Epidermal melanocyte (primary cell): Measurements from ENCODE around the gene CAPN12.

Experiments used
- DNase-seq: peaks from one replicate; pipeline ENCODE4 v3.0.0; 2011; ENCODE audit warnings: low spot score; ENCODE audit not compliant: insufficient read length

Gene CAPN12

DNA sequence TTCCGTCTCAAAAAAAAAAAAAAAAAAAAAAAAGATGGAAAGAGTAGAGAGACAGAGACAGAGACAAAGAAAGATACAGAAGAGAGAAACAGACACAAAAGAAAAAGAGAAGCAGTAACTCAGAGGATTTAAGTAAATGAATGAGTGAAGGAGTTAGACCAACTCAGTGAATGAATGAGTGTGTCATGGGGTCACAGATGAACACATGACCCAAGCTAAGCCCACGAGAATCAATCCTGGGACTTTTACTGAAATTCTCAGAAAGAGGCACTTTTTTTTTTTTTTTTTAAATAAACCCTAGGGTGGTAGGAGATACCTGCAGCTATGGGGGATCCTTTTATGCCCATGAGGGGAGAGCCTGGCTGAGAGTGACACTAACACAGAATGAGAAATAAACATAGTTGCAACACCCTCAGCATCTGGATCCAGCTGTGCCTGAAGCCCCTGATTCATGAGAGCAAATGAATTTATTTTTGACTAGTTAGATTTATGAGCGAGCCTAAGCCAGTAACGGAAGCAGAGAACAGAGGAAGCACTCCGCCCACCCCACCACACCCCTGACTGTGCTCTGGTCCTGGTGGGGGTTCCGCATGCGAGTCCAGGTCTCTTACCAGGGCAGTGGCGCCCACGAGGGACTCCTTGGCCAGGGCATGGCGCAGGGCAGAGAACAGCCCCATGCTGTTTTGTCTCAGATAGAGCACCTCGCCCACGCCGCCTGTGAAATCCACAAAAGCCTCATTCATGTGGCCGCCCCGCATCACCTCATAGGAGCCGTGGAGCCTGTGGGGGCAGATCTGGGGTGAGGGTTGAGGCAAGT lies 4.6 kb downstream of the CAPN12 start:
- DNase-seq, result peak; percentile 14

DNA sequence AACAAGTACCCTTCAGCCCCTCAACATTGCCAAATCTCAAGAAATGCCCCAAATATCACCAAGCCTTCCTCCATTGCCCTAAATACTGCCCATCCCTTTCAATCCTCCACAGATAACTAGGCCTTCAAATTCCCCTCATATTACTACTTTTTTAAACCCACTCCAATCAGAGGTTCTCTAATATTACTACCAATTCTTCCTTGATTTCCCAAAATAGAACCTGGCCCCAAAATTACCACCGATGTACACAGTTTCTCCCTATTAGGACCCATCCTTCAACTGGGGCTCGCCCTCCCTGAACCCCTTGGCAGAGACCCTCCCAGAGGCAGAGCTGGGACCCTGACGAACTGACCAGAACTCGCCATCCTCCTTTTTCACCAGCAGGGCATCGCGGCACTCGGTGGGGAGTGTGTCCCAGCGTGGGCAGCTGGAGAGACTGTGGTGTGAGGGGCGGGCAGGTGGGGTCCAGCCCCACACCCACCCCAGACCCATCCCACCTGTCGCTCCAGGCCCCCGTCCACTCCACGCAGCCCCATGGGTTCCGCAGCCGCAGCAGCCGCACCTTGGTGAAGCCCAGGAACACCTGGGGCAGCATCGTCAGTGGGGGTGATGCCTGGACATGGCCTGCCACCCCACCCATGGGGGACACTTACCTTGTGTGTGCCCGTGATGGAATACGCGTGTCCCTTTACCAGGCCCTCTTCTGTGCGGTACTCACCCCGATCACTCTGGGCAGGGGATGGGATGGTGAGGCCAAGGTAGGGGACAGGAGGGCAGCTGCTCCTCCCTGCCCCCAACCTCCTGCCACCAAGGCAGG lies 6.1 kb downstream of the CAPN12 start:
- DNase-seq, result peak; percentile 11

DNA sequence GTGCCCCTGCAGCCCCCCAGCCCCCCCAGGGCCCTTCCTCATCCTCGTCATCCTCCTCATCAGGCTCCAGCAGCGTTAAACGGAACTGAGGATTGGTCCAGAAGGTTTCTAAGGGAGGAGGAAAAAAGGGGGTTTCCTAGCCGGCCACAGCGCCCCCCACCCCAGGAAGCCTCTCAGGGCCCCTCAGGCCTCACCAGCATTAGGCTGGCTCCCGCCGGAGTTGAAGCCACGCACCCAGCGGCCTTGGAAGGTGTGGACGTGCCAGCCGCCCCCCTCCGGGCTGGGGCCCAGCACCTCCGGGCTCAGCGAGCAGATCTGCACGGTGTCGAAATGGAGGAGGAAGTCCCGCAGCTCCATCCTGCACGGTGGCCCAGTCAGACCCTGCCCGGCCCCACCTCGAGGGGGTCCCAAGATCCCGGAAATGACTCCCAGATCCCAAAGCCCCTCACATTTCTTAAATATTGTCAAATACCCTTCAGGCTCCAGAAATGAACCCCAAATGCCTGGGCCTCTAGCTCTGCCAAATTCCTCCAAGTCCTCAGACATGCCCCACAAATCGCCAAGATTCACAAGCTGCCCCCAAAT lies 6.9 kb downstream of the CAPN12 start:
- peak; percentile 11 for DNase-seq

DNA sequence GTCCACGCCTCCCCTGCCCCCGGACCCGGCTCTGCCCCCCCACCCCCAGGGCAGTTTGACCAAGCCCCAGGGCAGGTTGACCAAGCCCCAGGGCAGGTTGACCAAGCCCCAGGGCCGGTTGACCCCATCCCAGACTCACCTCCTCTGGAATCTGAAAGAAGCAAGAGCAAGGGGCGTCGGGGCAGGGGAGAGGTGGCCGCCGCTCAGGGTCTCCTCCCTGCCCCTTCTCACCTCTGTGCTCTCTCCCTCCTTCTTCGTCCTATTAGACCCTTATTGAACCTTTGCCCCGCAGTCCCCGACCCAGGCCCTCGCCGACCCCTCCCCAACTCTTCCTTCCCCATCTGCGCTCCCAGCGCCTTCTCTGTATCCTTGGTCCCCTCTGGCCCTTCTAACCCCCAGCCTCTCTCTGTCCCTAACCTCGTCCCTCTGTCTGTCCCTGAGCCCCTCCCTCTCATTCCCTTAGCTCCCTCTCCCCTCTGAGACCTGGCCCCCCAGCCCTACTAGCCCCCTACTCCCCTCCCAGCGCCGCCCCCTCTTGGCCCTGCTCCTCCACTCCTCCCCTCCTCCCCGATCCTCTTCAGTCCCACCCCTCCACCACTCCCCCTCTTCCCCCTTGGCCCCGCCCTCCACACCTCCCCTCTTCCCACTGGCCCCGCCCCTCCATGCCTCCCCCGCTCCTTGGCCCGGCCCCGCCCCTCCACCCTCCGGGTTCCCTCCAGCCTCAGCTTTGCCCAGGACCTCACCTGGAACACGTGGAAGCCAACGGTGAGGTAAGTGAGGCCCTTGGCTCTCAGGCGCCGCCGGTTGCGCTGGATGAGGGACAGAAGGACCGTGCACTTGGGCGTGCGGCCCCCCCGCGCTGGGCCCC lies 7.6 kb downstream of the CAPN12 start:
- DNase-seq, result peak; percentile 29

DNA sequence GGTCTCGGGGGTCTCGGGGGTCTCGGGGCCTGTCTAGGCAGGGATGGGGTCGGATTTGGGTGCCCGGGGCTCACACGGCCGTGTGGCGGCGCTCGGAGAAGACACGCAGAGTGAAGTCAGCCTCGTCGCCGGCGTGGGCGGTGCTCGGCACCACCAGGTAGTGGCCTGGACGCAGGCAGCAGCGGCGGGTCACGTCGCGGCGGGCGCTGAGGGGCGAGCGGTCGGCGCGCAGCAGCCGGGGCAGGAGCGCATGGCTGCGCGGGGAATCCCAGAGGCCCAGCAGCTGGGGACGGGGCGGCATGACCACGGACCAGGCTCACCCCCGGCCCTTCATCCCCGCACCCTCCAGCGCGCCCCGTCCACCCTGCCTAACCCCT lies 8.2 kb downstream of the CAPN12 start:
- DNase-seq, result peak; percentile 15

DNA sequence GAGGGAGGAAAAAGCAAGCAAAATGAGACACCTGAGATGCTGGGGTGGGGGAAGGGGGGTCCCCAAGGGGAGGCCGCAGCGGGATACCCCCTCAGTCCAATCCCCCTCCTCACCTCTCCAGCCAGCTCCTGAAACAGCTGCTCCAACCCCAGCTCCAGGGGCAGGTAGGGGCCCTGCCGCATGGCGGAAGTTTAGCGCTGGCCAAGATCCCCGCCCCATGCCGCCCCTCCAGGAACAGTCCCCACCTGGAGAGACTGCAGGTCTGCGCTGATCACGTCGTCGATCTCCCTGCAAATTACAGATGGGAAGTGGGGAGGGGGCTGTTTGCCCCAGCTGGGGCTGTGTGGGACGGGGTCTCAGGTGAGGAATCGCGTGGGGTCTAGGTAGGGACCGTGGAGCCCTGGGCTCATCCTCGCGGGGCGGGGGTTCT lies 9.0 kb downstream of the CAPN12 start:
- DNase-seq, result no peak

DNA sequence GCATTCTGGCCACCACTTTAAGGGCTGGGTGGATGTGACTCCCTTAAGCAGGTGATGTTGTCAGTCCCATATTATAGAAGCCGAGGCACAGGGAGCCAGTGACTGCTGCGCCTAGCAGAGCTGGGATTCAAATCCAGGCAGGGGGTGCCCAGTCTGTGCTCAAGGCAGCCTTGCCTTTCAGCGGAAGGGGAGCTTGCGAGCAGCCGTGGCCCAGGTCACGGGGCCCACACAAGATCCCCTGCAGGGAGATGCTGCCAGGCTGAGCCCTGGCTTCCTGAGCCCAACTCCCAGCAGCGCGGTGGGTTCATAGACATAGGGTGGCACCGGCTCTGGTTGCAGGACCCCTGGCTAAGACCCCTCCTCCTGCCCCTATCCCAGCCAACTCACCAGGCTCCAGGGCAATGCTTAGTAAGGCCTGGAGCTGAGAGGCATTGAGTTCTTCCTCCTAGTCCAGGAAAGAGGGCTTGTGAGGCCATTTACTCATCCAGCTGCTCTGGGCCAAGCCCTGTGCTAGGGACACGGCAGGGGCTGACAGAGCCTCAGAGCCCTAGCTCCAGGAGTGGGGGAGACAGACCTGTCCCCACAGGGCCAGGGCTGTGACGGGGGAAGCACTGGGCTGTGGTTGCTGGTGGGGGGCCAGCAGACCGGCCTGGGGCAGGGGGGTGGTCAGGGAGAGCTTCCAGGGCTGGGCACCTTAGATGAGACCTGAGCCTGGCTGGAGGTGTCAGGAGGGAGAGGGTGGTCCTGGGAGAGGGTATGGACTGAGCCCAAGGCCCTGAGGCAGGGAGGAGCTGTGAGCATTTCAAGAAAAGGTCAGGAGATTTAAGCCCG lies 9.6 kb downstream of the CAPN12 start:
- no peak for DNase-seq

DNA sequence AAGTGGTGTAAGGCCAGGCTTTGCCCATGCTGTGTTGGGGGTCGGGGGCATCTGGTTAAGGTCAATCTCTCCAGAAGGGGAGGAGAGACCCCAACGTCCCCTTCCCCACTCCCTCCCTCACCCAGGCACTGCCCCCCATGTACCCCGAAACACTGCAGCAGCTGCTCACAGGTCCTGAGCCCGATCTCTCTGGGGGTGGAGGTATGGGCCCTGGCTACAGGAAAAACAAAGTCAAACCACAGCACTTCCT lies 10.2 kb downstream of the CAPN12 start:
- DNase-seq, result no peak

DNA sequence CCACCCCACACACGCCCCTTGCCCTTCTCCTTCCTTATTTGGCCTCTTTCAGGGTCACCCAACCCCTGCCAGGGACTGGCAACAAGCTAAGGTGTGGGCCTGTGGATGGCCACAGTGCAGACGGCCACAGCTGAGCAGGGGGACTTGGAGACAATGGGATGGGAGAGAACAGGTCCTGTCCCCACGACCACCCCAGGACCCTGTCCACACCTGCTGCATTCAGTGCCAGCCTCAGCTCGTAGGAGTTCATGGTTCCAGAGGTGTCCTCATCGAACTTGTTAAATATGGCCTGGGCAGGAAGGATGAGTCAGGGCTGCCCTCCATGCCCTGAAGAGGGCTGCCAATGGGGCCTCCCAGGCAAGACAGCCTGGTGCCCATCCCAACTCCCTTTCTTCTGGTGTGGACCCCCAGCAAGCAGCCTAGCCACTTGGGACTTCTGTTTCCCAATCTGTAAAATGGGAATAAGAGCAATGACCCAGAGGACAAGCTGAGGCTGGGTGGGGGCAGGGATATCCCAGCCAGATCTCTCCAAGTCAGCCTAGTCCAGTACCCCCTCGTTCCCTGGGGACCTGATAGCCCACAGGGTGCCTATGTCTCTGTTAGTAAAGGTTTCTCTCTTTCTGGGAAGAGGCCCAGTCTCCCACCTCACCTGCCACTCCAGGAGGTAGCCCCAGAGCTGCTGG lies 10.6 kb downstream of the CAPN12 start:
- DNase-seq, result no peak

DNA sequence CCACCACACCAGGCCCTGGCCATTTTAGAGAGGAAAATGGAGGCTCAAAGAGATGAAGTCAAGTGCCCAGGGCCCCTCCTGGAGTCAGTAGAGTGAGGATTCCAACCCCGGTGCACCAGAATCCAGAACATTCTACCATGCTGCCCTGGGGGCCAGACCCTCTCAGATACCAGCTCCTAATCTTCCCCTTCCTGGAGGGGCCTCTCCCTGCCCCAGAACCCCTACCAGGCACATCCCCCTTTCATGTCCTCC lies 11.1 kb downstream of the CAPN12 start:
- DNase-seq, result no peak

DNA sequence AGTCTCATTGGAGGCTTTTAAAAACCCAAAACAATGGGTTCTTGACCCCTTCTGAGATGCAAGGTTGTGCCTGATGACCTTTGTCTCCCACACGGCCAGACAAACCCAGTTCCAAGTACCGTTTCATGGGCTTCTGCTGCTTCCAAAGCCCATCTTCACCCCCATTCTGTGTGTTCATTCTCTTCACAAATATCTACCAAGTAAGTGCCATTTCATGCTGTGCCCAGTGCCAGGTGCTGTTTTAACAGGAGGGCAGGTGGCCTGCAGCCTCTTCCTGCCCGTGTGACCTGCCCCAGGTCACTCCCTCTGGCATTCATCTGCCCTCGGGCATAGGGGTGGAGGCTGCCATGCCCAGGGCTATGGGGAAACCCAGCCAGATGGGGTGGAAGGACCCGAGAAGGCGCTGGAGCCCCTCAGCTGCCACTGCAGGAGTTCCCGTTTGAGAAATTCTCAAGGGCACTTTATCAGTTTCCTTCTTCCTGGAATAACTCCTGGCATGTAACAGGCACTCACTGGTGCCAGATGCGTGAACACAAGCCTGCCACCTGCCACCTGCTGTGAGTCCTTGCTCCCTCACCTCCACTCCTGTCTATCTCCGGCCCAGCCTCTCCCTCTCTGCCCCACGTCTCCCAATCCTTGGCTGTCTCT lies 12.5 kb downstream of the CAPN12 start:
- DNase-seq, result no peak

DNA sequence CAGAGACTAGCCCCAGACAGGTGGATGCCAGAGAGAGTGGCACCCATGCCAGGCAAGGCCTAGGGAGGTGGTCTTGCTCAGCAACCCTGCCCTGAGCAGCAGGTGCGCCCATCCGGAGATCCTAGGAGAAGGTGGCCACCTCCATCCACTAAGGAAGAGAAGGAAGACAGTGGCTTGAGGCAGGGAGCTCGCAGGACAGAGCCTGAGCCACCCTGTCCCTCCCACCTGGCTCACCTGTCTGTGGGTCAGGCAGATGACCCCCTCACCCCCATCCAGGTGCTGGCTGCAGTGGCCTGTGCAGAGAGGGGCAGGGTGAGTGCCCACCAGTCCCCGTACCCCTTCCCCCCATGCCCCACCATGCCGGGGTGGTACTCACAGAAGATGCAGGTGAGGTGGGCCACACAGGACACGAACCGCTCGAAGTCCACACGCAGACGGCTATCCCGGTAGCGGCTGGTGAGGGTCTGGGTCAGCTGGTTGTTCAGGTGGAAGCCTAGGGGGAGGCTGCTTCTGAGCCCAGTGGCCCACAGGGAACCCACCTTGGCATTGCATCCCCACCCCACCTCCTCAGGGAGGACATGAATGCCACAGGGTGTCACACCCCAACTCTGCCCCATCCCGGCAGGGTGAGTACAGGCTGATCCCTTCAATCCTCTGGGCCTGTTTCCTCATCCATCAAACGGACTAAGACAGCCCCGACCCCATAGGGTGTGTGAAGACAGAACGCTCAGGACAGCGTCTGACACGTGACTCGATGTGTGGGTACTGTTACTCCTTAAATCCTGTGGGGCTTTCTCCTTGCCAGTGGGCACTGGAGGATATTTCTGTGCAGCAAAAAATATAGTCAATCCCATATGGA lies 13.3 kb downstream of the CAPN12 start:
- DNase-seq, result no peak

DNA sequence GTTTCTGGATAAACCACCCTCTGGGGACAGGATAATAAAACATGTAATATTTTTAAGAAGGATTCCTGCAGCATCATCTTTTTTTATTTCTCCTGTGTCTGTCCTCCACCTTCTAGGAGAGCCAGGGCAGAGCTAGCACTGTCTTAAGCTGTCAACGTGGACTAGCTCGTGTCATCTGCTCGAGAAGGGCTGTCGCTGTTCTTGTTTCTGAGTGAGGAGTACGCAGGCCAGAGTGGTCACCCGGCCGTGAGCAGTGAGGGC lies 13.9 kb downstream of the CAPN12 start:
- no peak for DNase-seq

DNA sequence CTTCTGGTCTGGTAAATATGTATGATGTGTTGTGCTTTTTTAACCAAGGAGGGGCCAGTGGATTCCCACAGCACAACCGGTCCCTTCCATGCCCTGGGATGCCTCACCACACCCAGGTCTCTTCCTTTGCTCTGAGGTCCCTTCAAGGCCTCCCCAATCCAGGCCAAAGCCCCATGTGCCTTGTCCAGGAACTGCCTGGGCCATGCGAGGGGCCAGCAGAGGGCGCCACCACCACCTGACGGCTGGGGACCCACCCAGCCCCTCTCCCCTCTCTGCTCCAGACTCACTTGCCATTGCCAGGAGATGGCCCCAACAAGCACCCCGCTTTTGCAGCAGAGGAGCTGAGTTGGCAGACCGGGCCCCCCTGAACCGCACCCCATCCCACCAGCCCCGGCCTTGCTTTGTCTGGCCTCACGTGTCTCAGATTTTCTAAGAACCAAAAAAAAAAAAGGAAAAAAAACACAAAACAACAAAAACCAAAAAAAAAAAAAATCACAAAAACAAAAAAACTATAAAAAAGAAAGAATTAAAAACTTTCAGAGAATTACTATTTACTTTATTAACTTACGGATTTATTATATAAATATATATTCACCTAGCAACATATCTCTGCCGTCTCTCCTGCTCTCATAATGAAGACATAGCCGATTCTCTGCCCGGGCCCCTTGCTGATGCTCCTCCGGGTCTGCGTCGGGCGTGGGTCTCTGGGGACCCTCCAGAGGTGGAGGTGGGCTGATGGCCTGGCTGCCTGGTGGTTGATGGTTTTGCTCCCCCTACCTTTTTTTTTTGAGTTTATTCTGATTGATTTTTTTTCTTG lies 14.4 kb downstream of the CAPN12 start:
- no peak for DNase-seq

DNA sequence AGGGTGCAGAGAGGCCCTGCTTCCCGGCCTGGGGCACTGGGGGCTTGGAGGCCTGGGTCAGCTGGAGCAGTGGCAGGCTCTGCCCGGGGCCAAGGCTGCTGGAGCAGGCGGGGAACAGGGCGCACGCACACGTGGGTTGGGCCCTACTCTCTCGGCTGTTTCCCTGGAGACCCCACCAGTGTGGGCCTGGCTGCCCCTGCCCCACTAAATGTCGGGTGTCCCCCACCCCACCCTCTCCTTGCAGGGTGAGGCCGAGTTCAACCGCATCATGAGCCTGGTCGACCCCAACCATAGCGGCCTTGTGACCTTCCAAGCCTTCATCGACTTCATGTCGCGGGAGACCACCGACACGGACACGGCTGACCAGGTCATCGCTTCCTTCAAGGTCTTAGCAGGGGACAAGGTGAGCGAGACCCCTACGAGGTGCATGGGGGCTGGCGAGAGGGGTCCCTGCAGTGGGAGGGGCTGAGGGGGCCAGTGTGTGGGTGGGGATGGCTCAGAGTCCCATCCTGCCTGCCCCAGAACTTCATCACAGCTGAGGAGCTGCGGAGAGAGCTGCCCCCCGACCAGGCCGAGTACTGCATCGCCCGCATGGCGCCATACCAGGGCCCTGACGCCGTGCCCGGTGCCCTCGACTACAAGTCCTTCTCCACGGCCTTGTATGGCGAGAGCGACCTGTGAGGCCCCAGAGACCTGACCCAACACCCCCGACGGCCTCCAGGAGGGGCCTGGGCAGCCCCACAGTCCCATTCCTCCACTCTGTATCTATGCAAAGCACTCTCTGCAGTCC lies 15.3 kb downstream of the CAPN12 start:
- no peak for DNase-seq

DNA sequence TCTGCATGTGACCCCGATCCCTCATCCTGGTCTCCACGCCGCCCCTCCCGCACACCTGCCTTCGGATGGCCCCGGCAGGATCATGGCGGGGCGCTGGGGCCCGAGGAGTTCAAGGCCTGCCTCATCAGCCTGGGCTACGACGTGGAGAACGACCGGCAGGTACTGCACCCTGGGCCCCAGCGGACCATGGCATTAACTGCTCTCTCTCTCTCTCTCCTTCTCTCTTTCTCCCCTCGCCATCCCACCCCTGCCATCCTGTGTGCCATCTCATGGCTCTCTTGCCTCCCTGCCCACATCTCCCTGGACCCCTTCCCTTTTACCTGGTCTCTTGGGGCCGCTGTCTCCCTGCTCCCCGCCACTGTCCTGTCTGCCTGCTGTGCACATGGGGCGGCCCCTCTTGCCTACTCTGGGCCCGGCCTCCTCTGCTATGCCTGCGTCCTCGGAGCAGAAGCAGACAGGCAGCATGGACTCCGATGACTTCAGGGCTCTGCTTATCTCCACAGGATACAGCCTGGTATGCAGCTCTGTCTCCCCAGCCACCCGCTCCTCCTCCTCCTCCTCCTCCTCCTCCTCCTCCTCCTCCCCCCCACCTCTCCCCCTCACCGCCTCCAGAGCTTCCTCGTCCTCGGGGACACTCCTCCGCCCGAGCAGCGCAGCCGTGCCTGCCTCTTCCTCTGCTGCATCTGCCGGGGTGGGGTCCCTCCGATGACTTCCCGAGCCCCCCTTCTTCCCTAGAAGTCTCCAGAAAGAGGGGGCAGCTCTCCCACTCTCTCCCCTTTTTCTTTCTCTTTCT lies 16.2 kb downstream of the CAPN12 start:
- DNase-seq, result no peak

DNA sequence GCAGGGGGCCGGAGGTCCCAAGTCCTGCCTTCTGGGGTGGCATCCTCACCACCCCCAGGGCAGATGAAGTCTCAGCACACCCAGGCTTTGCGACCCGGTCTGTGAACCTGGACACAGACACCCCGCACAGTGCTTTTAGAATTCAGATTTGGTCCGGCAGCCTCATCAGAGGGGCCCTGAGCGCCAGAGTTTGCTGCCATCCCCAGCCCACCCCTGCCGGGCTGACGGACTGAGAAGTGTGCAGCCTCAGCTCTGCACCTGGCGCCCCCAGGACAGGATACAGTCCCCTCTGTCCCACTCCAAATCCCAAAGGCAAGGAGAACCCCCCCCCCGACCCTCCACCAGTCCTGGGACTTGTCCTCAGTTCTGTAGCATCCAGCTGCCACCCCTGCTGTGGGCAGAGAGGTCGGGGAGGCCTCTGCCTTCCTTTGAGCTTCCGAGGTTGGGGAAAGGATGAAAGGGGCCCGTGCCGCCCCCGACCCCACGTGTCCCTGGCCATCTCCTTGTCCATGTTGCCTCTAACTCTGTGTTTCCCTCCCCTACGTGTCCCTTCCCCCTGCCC lies 16.9 kb downstream of the CAPN12 start:
- no peak for DNase-seq
